NCI-H2196 treated with DMSO at 0.1 percent for 48 hours (cell line): ENCODE data around the gene CKMT1B.
"Not testable (repeated sequence)": the region's sequence is repeated elsewhere in the genome, so short reads cannot be mapped to it uniquely, and the experiment has no call there.

ENCODE experiments used
- DNase-seq: peaks from one replicate; lab custom pipeline; 2025; ENCODE audit not compliant: unreplicated experiment; lab: John Stamatoyannopoulos, UW

Gene CKMT1B

DNA sequence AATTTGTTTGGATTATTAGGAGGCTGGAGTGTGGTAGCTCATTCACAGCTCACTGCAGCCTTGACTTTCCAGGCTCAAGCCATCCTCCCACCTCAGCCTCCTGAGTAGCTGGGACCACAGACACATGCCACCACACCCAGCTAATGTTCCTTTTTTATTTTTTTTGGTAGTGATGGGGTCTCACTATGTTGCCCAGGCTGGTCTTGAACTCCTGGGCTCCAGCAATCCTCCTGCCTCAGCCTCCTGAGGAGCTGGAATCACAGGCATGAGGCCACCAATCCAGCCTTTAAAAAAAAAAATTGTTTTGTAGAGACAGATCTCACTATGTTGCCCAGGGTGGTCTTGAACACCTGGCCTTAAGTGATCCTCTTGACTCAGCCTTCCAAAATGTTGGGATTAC, 33.1 kb downstream of the CKMT1B start:
- DNase-seq, result not testable (repeated sequence)

DNA sequence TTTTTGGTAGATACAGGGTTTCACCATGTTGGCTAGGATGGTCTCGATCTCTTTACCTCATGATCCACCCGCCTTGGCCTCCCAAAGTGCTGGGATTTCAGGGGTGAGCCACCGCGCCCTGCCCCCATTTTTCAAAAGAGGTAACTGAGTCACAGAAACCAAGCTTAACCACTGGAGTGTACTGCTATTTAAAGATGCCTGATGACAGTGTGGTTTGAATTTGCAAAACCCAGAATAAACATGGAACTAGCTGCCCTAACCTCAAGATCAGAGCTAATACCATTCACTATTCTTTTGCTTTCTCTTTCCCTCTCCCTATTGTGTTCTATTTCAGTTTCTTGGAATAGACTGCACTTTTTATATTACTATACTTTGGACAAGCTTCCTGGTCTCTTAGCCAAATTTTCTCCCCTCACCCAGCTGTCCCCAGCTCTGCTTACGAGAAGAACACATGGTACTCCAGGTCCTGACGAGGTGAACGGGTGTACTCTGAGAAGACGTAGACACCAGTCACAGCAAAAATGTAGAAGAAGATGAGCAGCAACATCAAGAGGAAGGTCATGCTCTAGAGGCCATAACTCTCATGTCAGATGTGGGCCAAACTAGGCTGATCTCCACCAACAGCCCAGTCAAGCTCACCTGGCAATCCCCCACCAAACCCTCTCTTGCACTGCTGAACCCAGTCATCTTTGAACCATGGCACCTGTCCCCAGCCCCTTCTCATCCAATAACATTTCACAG, 44.8 kb downstream of the CKMT1B start:
- not testable (repeated sequence) for DNase-seq
